GM18873 (cell line): ENCODE data around the gene ABCG1.

Source experiments
- ATAC-seq: cut with Tn5 transposase; IDR thresholded peaks from one replicate; pipeline ENCODE4 v1.9.1; 2021; ENCODE audit warnings: mild to moderate bottlenecking, moderate library complexity, moderate number of reproducible peaks; ENCODE audit not compliant: unreplicated experiment, low FRiP score

Gene ABCG1

GRCh38 chr21:42250422-42251403 is 31.8 kb downstream of the ABCG1 start:
- ATAC-seq, result no peak

GRCh38 chr21:42251654-42252324 is 32.8 kb downstream of the ABCG1 start:
- no peak for ATAC-seq

DNA sequence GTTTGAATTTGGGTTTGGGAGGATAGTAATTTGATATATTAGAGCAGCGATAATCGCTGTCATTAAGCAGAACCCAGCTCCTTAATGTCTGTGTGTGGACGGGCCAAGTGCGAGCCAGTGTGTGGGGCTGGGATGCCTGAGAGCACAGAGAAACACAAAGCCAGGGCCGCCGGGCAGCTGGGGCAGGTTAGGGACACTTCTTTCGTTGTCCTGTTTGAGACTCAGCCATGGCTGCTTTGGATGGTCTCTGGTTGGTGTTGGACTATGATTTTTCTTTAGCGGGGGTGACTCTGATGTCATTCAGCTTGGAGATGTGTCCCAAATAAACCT is 33.4 kb downstream of the ABCG1 start:
- no peak for ATAC-seq

GRCh38 chr21:42252778-42253340 is 33.9 kb downstream of the ABCG1 start:
- no peak for ATAC-seq

GRCh38 chr21:42253466-42253865 is 34.5 kb downstream of the ABCG1 start:
- ATAC-seq, result no peak

- ATAC-seq, result no peak
These were observed 35.1 kb downstream of the ABCG1 start for GRCh38 chr21:42254083-42254482.

DNA sequence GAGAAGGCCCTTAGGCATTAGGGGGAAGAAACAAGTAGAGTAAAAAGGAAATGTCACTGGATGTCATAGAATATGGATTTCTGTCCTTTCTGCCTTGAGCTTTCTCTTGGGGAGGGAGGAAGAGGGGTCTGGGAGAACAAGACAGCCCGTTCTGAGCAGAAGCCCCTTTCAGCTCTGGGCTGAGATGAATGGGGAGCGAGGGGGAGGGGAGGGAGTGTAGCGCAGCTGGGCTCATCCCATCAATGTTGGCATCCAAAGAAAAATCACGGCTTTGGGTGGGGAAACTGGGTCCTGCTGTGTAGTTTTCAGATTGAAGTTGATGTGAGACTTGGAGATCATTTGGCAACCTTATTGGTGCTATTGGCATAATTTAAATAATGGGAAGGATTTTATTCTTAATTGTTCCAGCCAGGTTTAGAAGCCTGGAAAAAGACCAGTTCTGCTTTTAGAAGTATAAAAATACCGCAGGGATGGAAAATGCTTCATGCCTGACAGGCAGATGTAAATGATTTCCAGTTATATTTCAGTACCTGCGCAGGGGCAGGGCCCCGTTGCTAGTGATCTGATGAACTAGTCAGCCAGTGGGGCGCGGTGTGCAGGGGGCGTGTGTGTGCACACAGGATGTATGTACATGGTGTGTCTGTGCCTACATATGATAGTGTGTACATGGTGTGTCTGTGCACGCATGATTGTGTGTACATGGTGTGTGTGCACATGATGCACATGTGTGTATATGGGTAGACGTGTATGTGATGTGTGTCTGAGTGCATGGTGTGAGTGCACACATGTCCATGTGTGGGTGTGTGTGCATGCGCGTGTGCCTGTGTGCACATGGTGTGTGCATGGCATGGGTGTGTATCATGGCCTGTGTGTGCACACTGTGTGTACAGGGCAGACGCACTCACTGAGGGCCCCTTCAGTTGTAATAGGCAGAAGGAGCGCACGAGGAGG is 36.0 kb downstream of the ABCG1 start:
- no peak for ATAC-seq

GRCh38 chr21:42255825-42256224 is 36.9 kb downstream of the ABCG1 start:
- ATAC-seq, result no peak

GRCh38 chr21:42256316-42256715 is 37.4 kb downstream of the ABCG1 start:
- ATAC-seq, result no peak

DNA sequence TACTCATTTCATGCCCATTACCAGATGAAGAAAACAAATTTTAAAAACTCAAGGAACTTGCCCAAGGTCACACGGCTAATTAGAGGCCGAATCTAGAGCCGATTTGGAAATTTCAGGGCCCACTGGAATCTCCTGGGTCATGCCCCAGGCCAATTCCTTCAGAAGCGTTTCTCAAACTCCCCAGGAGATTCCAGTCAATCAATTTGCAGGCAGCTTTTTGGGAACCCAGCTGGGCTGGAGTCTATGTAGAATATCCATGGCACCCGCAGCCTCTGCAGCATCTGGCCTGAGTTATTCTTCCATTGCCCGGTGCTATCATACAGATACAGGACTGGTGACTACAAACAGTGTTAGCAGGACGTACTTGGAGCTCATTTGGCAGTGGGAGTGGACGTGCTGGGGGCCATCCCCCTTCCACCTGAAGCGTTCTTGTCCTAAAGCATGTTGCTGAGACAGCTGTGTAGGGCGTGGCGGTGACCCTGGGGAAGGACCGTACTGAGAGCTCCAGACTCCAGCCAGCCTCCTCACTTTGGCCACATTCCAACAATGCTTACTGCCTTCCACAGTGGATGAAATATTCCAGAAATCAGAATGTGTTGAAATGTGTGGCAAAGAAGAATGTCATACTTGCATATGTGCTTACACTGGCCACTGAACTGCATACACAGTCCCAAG is 38.3 kb downstream of the ABCG1 start:
- ATAC-seq, result no peak

DNA sequence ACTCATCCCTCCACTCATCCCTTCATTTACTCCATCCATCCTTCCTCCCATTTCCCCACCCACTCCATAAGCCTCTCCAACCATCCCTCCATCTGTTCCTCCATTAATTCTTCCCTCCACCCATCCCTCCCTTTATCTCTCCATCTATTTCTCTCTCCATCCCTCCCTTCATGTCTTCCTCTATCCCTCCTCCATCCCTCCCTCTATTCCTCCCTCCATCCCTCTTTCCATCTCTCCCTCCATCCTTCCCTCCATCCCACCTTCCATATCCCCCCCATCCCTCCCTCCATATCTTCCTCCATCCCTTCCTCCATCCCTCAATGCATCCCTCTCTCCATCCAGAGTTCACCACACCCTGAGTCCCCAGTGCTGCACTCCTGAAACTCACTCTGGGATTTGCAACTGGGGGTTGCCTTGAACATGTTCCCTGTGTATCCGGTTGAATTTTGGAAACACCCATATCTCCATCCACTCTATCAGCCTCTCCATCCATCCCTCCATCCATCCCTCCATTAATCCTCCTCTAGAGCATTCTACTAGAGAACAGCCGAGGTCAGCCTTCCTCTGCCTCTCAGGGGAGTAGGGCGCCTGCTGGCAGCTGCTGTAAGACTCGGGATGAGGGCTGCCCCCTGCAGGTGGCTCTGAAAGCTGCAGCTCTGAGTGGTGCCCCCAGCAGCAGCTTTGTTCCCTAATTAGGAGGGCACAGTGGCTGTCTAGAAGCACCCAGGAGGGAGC is 39.4 kb downstream of the ABCG1 start:
- no peak for ATAC-seq

DNA sequence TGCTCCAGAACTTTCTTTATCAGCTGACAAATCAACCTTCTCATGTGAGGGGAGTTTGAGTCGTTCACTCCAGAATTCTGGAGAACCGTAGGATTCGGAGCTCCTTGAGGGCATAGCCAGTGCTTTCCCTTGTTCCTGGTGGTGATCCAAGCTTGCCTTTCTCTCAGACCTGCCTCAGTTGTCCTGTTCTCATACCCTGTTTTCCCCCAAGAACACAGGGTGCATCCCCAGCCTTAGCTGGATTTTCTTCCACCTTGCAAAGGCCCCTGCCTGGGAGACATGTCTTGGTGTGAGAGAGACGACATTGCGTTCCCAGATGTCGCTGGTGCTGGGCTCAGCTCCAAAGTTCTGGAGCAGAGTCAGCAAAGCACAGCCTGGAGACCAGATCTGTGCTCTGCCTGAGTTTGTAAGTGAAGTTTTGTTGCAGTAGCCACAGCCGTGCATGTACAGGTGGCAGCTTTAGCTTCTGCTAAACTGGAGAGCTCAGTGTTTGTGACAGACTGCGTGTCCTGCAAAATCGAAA is 40.0 kb downstream of the ABCG1 start:
- no peak for ATAC-seq

GRCh38 chr21:42260121-42260520 is 41.2 kb downstream of the ABCG1 start:
- ATAC-seq, result no peak

DNA sequence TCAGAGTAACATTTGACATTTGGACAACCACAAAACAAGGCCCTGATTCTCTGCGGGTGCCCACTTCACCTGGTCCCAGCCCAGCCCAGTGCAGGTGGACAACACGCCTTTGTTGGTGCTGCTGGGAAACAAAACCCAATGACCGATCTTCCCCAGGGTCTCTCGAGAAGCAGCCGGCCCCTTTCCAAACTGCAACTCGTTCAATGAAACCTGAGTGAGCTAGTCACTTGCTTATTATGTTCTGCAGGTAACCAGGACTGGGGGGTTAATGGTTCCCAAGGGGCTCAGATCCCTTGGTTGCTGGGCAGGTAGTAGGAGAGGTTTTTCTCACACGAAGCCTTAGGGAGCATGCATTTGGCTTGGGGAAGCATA is 42.9 kb downstream of the ABCG1 start:
- no peak for ATAC-seq

- ATAC-seq, result no peak
These were observed 43.9 kb downstream of the ABCG1 start for GRCh38 chr21:42262831-42263231.

GRCh38 chr21:42263591-42264131 is 44.7 kb downstream of the ABCG1 start:
- ATAC-seq, result no peak

- ATAC-seq, result no peak
These were observed 45.6 kb downstream of the ABCG1 start for GRCh38 chr21:42264245-42265195.
